NCI-H2196 treated with DMSO at 0.1 percent for 48 hours (cell line): ENCODE results near the gene PRG3.
A peak's percentile ranks its signal among the peaks of the same experiment; 100 is the strongest.

ENCODE experiments used
- DNase-seq: peaks from one replicate; lab custom pipeline; 2025; ENCODE audit not compliant: unreplicated experiment; lab: John Stamatoyannopoulos, UW

The PRG3 gene, protein sequence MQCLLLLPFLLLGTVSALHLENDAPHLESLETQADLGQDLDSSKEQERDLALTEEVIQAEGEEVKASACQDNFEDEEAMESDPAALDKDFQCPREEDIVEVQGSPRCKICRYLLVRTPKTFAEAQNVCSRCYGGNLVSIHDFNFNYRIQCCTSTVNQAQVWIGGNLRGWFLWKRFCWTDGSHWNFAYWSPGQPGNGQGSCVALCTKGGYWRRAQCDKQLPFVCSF

GRCh38 chr11:57380975-57381374, at the start of gene PRG3:
Gene PRG3, minus strand, starts transcription at chr11:57381150. Its CDS starts 442 bp downstream, at chr11:57380708.
- no peak for DNase-seq

DNA sequence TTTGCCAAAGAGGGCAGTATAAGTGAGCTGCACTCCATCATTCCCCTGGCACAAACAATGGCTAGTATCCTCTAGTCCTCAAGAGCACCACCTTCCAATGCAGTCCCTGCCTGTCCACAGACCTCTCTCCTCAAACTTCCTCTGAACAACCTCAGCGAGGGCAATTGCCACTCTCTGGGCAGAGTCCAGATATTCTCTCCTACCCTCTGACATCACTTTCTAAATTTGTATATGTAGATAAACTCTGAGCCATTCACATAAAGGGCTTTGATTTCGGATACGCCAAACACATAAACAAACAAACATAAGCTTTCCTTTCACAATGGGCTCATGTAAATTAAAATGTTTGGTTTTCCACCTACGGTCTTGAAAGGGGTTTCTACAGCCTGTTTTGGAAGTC, 49.0 kb upstream of the PRG3 start:
- DNase-seq = no peak

- no peak for DNase-seq
Measured at GRCh38 chr11:57428643-57429042, 47.7 kb upstream of the PRG3 start.

GRCh38 chr11:57427727-57428082, 46.8 kb upstream of the PRG3 start:
- DNase-seq = no peak

GRCh38 chr11:57426929-57427726, 46.2 kb upstream of the PRG3 start, which contains the start of gene SLC43A3:
Gene SLC43A3, minus strand, starts transcription at chr11:57427121. Its CDS starts 949 bp downstream, at chr11:57426172.
- DNase-seq = peak; percentile 45

GRCh38 chr11:57426439-57426928, 45.5 kb upstream of the PRG3 start:
- no peak for DNase-seq

GRCh38 chr11:57425565-57426438, 44.9 kb upstream of the PRG3 start:
- no peak for DNase-seq

DNA sequence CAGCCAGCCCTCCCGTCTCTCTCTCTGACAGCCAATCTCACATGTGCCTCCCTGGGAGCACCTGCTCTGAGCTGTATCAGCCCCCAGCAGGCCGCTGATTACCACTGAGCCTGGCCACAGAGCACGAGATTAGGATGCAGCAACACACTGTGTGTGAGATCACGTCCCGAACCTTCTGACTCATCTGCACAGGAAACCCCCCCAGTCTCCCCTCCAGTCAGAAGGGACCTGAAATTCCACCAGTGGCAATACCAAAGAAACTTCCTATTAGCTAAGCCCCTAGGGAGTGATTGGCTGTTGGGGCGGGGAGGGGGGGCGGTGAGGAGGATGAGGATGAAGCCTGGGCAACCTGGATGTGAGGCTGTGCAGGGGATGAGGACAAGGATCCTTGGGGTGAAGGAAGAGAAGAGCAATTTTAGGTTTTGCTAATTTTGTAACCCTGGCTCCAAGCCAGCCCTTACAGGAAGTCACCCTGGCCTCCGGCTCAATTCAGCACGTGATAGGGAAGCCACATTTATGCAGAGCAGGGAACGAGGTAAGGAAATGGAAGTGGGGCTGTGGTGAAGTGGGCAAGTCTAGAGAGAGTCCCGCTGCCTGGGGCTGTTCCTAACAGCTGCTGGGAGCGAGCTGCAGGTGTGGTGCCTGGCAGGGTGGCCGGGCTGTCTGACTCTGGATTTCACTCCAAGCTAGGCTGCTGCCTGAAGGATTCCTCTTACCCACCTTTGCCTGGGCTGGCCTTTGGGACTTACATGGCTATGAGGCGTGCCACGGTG, 44.0 kb upstream of the PRG3 start:
- no peak for DNase-seq

DNA sequence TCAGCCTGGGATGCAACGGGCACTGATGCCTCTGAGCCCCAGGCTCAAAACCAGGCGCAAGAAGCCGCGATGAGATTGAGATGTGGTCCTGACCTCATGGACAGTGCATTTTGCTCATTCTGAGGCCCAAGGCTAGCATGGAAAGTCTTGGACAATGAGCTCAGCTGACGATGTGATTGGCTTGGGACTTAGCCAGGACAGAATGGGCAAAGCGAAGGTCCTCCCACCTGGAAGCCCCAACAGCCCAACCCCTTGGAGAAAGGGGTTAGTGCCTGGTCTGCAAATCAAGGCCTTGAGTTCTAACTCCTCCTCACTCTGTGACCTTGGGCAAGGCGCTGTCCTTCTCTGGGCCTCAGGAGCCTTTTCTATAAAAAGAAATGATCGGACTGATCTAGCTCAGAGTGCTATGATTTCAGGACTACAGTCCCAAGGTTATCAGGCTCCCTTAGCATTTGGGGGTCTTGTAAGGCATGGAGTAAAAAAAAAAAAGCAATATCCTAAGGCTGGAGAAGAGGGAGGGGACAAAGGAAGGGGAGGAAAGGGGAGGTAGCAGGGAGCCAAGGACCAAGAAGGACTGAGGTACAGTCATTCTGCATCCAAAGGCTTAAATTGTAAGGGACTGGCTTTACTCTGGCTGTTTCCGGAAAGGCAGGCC, 43.3 kb upstream of the PRG3 start:
- no peak for DNase-seq

GRCh38 chr11:57422669-57423068, 41.7 kb upstream of the PRG3 start:
- DNase-seq = no peak

DNA sequence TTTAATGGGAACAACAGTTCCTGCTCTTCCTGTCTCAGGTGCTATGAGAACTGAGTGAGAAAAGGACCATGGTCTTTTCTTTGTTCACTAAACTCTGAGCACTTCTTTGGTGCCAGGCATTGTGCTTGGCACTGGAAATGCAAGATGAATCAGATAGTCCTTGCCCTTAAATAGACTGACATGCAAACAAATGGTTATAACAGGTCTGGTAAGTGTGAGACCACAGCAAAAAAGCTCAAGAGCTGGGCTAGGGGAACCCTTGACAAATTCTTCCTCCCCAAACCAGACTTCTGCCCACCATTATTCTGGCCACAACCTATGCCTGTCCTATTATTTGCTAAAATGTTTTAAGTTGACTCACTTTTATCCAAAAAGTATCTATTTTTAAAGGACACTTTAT, 40.9 kb upstream of the PRG3 start:
- DNase-seq = no peak

- DNase-seq = no peak
Measured at GRCh38 chr11:57421066-57421465, 40.1 kb upstream of the PRG3 start.

GRCh38 chr11:57419146-57419545, 38.2 kb upstream of the PRG3 start:
- no peak for DNase-seq

GRCh38 chr11:57418131-57418530, 37.2 kb upstream of the PRG3 start:
- DNase-seq = no peak

DNA sequence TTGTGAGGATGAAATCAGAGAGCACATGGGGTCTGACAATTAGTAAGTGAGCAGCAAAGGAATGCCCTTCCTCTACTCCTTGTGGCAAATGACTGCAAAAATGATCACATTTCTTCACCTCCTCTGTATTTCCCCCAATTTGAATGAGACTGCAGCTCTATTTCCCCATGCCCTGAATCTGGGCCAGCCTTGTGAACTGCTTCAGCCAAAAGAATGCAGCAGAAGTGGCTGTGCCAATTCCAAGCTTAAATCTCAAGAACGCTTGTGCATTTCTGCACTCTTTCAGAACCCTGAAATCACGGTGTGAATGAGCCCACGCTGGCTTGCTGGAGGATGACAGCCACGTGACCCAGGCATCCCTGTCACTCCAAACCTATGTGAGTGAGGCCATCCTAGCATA, 36.1 kb upstream of the PRG3 start:
- no peak for DNase-seq

- DNase-seq = no peak
Measured at GRCh38 chr11:57416436-57416835, 35.5 kb upstream of the PRG3 start.

- no peak for DNase-seq
Measured at GRCh38 chr11:57414612-57415212, 33.8 kb upstream of the PRG3 start.

- DNase-seq = no peak
Measured at GRCh38 chr11:57413681-57414080, 32.7 kb upstream of the PRG3 start.

GRCh38 chr11:57410287-57410686, 29.3 kb upstream of the PRG3 start:
- DNase-seq = no peak
